Measurements from ENCODE around the gene PGLYRP2.
"Not testable (repeated sequence)": the region's sequence is repeated elsewhere in the genome, so short reads cannot be mapped to it uniquely, and the experiment has no call there.

Gene PGLYRP2

GRCh38 chr19:15488489-15489226 is 9.4 kb upstream of the PGLYRP2 start:
- FAIRE-seq: no peak
- no peak for DNase-seq (ENCODE audit: insufficient read length, low spot score)

DNA sequence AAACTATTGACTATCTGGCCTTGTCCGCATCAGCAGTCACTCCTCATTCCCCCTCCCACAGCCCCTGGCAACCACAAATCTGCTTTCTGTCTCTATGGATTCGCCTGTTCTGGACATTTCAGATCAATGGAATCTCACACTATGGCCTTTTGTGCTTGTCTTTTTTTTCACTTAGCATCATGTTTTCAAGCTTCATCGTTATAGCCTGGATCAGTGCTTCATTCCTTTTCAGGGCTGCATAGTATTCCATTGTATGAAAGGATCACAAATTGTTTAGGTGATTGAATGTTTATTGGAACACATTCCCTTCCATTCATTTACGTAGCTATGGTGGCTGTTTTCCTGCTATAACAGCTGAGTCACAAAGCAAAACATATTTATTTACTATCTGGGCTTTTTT is 7.7 kb upstream of the PGLYRP2 start:
- DNase-seq (ENCODE audit: insufficient read length, low spot score): no peak
- FAIRE-seq: no peak

- not testable (repeated sequence) for FAIRE-seq; DNase-seq (ENCODE audit: insufficient read length, low spot score)
Measured at GRCh38 chr19:15485768-15486167, 6.5 kb upstream of the PGLYRP2 start.

GRCh38 chr19:15480996-15481395 is 1.7 kb upstream of the PGLYRP2 start:
- FAIRE-seq; DNase-seq (ENCODE audit: insufficient read length, low spot score): not testable (repeated sequence)

DNA sequence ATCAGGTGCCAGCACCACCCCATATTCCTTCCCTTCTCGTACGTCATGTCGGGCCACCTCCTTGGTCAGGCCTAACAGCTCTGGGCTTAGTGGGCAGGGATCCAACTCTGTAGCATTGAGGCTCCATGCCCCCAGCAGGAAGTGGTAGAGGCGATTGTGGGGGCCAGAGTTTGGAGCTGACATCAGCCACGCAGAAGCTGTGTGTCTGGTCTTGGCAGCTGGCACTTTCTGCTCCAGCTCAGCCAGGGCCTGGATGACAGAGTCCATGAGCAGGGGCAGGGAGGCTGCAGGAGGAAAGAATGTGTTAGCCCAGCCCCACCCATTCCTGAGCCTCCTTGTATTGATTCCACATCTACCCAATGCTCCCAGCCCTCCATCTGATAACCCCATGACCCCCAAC is 3.0 kb downstream of the PGLYRP2 start:
- FAIRE-seq (no peak), DNase-seq (ENCODE audit: insufficient read length, low spot score) (no peak)

DNA sequence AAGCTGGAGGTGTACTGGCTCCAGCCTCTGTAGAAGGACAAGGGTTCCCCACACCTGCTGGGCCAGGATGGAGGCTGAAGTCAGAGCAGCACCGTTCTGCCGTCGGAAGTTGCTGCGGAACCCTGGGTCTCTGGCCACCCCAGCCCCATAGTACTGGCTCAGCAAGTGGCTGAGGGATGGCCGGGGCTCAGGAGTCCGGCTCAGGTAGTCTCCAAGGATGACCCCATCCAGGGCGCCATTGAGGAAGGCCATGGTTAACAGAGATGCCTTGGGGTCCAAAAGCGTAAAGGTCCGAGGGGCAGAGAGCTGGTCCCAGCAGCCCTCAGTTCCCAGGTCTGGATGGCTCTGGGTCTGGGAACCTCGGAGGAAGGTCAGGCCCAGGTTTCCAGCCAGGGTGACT is 3.7 kb downstream of the PGLYRP2 start:
- no peak for DNase-seq (ENCODE audit: insufficient read length, low spot score)
- no peak for FAIRE-seq

DNA sequence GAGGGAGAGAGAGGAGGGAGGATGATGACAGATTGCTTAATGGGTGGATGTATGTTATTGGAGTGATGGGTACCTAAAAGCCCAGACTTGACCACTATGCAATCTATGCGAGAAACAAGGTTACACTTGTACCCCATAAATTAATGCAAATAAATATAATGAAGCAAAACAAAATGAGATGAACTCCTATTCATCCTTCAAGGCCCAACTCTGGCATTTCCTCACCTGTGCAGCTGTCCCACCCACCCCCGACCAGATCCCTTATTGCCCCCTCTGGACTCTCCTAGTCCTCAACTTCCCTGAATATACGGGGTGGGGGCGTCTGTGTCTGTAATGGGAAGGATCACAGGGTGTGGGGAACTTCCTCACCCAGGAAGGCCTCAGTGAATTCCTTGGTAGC is 4.1 kb downstream of the PGLYRP2 start:
- FAIRE-seq: no peak
- no peak for DNase-seq (ENCODE audit: insufficient read length, low spot score)

GRCh38 chr19:15473821-15474220 is 5.5 kb downstream of the PGLYRP2 start:
- FAIRE-seq; DNase-seq (ENCODE audit: insufficient read length, low spot score): not testable (repeated sequence)

- FAIRE-seq (no peak), DNase-seq (ENCODE audit: insufficient read length, low spot score) (no peak)
Measured at GRCh38 chr19:15471639-15472101, 7.6 kb downstream of the PGLYRP2 start.

DNA sequence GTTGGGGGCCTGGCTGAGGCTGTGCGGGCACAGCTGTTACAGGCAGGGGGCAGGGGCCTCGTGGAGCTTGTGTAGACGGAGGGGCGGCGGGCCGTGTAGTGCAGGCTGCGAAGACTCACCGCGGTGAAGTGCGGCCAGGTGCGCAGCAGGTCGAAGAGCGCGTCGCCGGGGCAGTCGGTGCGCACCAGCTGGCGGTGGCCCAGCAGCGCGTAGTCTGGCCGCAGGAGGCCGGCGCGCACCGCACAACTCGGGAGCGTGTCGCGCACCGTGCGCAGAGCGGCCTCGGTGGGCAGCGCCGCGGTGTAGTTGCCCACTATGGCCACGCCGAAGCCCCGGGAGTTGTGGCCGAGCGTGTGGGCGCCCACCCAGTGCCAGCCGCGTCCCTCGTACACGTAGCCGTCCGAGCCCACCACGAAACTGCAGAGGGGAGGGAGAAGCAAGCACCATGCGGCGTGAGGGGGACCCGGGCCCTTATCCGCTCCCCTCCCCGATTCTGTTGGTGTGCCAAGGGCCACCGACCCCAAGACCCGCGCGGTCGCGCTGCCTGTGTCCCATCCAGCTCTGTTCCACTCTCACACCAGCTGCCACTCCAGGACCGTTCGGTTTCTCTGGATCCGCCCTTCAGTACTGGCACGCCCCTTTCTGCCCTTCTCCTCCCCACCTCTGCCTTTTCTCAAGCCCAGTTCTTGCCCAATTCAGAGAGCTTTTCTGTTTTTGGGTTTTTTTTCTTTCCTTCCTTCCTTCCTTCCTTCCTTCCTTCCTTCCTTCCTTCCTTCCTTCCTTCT is 9.6 kb downstream of the PGLYRP2 start:
- DNase-seq (ENCODE audit: insufficient read length, low spot score): no peak

DNA sequence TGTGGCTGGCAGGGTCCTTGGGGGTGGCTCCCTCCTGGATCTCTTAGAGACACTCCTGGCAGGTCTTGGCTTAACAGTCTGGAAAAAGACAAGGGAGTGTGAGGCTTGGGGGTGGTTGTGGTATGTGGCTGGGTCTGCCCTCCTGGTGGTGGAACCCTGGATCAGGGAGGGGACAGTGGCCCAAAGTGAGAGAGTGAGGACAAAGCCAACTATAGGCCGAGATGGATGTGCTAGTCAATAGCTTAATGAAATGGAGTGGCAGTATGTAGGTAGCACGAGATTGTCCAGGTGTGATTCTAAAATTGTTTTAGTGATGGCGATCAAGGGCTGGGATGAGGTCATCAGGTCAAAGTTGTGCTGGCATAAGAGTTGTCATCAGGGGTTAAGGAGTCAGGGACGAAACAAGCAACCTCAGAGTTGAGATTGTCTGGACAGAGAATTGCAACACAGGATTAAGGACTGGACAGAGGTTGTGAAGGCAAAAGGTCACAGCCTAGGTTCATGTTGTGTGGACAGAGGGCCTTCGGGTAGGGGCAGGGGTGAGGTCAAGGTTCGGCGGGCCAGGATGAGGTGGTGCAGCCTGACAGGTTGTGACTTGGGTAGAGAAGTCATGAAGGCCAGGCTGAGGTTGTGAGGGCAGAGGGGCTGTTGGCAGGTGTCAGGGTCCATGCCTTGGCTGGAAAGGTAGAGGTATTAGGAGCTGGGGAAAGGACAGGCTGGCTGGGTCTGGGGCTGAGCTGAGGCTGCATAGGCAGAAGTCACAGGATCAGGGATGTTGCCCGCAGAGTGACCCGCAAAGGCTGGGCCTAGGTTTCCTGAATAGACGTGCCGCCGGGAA is 10.4 kb downstream of the PGLYRP2 start:
- FAIRE-seq (no peak), DNase-seq (ENCODE audit: insufficient read length, low spot score) (no peak)

More for the DNA sequence above, 9.6 kb downstream of the PGLYRP2 start:
- FAIRE-seq: no peak

GRCh38 chr19:15467734-15468214 is 11.5 kb downstream of the PGLYRP2 start:
- DNase-seq (ENCODE audit: insufficient read length, low spot score): no peak
- no peak for FAIRE-seq

DNA sequence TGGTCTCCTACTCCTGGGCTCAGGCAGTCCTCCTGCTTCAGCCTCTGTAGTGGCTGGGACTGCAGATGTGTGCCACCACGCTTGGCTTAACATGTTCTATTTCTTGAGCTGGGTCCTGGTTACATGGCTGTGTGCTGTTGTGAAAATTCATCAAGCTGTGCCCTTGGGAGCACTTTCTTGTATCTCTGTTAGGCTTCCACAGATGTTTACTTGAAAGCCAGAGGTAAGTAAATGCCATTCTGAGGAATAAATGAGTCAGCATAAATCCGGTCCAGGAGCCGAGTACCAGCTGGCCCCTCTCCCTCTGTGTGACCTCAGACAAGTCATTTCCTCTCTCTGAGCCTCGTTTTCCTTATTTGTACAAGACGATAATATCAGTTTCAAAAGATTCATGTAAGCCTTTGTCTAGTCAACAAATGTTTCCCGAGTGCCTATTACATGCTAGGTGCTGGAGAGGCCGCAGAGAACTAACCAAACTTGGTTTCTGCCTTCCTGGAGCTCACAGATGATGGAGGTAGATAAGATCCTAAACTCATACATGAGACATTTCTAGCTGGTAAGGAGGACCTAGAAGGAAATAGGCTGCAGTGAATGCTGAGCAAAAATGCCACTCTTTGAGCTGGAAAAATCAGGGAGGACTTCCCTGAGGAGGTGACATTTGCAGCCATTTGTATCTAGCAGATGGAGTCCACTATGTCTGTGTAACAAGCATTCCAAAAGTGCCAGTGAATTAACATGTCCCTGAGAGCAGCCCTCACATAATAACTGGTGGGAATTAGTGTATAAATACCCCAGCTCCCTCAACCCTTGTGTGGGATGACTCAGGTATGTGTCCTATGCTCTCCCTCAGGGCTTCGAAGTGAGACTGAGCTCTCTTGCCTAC is 12.2 kb downstream of the PGLYRP2 start:
- FAIRE-seq (no peak), DNase-seq (ENCODE audit: insufficient read length, low spot score) (no peak)

- no peak for DNase-seq (ENCODE audit: insufficient read length, low spot score)
Measured at GRCh38 chr19:15464394-15465385, 14.6 kb downstream of the PGLYRP2 start, which contains the start of gene RASAL3. Gene RASAL3, minus strand, starts transcription at chr19:15464544. Its CDS starts 186 bp downstream, at chr19:15464358.

GRCh38 chr19:15463861-15464371 is 15.4 kb downstream of the PGLYRP2 start:
- FAIRE-seq (no peak), DNase-seq (ENCODE audit: insufficient read length, low spot score) (no peak)

More at GRCh38 chr19:15464394-15465385, 14.6 kb downstream of the PGLYRP2 start, which contains the start of gene RASAL3:
- FAIRE-seq: no peak

GRCh38 chr19:15461694-15462093 is 17.6 kb downstream of the PGLYRP2 start:
- DNase-seq (ENCODE audit: insufficient read length, low spot score) (no peak), FAIRE-seq (no peak)

- DNase-seq (ENCODE audit: insufficient read length, low spot score): no peak
- FAIRE-seq: no peak
Measured at GRCh38 chr19:15457701-15458484, 21.4 kb downstream of the PGLYRP2 start.
